Endometrial microvascular endothelial cells (primary cell): Measurements from ENCODE around the gene SUMO3. TPM values are rescaled to one million over a fixed set of nuclear protein-coding genes. Genes with fewer than 3 reads are reported as not detected.
"Not testable (repeated sequence)": the region's sequence is repeated elsewhere in the genome, so short reads cannot be mapped to it uniquely, and the experiment has no call there.

ENCODE experiments used
- in situ Hi-C: cut with HindIII; loops from 2 replicates; pipeline ENCODE4 v1.10.0; 2017; ENCODE audit warnings: low sequenced_read_pairs, low pct_unique_long_range_greater_than_20kb; ENCODE audit errors: inconsistent ontology term
- total RNA-seq: library from RNA; depleted of rRNA; stranded (reverse); fragments of >200 nt; gene quantifications from one replicate; pipeline ENCODE4 v1.2.3, GENCODE V29; 2015; ENCODE audit errors: inconsistent ontology term

SUMO3 gene
- total RNA-seq, 1 donor from 2014 or later, result 82.4 TPM

DNA sequence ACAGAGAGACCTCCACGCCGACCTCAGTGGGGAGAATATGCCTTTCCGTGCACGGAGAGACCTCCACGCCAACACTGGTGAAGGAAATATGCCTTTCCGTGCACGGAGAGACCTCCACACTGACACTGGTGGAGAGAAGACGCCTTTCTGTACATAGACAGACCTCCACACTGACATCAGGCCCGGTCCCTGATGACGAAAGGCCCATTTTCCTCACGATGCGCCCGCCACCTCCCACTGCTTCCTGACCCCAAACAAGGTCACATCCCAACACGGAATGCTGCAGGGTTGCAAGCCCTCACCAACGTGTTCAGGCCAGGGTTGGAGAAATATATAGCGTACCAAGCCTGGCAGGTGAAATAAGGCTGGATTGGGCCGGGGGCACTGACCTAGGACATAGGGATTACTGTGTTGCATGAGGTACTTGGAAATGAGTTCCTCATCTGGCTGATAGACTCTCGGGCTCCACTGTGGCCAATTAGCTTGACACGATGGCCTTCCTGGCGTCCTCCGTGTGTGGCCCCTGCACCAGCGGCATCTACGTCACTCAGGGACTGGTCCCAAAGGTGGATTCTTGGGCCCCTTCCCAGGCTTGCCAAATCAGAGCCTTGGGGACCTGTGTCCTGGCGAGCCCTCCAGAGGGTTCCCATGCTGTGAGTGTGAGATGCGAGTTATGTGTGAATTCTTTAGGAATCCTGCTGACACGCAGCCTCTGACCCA lies 16.5 kb upstream of the SUMO3 start:
- in situ Hi-C loops, result no loop called here

- in situ Hi-C loops, result no loop called here
These were observed 15.8 kb upstream of the SUMO3 start for GRCh38 chr21:44833663-44834062.

- in situ Hi-C loops, result not testable (repeated sequence)
These were observed 14.8 kb upstream of the SUMO3 start for GRCh38 chr21:44832516-44833255.

DNA sequence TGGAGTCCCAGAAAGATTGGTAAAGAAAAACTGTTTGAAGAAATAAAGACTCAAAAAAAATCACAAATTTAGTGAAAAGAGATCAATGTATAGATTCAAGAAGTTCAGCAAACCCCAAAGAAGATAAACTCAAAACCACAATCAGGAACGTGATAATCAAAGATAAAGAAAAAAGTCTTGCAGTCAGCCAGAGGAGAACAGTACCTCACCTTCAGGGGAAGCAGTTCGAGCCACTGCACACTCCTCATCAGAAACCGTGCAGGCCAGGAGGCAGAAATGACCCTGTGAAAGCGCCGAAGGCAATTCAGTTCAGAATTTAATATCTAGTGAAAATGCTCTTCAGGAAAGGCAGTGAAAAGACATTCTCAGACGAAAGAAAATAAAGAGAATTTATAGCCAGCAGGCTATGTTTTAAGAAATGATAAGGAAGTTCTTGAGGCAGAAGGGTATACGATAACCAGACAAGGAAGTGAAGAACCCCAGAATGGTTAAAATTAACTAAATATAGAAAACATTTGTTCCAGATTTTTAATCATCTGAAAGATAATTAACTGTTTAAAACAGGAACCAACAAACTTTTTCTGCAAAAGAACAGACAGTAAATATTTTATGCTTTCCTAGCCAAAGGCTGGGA lies 13.5 kb upstream of the SUMO3 start:
- in situ Hi-C loops, result no loop called here

- in situ Hi-C loops, result no loop called here
These were observed 11.7 kb upstream of the SUMO3 start for GRCh38 chr21:44829507-44830092.

GRCh38 chr21:44828362-44829056 lies 10.6 kb upstream of the SUMO3 start:
- in situ Hi-C loops, result no loop called here

DNA sequence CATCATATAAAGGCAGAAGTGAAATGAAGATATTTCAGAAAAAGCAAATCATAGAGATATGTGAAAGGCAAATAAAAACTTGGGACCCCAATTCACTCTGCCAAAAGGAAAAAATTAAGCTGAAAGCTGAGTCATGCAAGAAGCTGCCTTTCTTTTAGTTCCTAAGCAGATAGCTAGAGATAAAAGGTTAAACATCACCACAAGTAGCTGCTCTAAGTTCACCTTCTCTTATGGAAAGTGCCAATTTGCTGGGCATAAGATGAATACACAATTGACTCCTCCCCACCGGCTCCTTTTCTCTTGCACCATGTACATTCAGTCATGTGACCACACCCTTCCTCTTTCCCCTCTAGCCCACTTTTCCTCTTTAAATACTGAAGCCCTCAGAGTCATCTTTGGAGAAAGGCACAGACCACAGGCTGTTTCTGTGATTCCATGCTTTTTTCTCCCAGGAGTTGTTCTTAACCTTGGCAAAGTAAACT lies 5.4 kb upstream of the SUMO3 start:
- in situ Hi-C loops, result no loop called here

DNA sequence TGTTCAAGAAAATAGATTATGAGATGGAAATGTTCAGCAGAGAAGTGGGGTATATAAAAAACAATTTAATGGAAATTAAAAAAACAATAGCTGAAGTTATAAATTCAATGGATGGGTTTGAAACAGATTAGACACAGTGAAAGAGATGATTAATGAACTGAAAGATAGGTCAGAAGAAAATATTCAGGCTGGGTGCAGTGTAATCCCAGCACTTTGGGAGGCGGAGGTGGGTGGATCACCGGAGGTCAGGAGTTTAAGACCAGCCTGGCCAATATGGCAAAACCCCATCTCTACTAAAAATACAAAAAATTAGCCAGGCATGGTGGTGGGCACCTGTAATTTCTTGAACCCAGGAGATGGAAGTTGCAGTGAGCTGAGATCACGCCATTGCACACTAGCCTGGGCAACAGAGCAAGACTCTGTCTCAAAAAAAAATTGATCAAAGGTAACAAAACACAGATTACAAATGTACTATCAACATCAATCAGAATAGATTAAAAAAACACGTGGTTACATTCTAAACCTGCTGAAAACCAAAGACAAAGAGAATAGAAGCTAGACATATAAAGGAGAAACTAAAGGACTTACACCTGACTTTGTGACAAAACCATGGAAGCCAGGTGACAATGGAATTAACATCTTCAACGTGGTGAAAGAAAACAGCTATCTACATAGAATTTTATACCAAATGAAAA lies 4.8 kb upstream of the SUMO3 start:
- in situ Hi-C loops, result no loop called here

GRCh38 chr21:44820851-44821250 lies 3.0 kb upstream of the SUMO3 start:
- in situ Hi-C loops, result no loop called here

- in situ Hi-C loops, result no loop called here
These were observed 1.7 kb upstream of the SUMO3 start for GRCh38 chr21:44819283-44820243.

GRCh38 chr21:44818640-44819011 lies 764 bp upstream of the SUMO3 start:
- in situ Hi-C loops, result no loop called here

DNA sequence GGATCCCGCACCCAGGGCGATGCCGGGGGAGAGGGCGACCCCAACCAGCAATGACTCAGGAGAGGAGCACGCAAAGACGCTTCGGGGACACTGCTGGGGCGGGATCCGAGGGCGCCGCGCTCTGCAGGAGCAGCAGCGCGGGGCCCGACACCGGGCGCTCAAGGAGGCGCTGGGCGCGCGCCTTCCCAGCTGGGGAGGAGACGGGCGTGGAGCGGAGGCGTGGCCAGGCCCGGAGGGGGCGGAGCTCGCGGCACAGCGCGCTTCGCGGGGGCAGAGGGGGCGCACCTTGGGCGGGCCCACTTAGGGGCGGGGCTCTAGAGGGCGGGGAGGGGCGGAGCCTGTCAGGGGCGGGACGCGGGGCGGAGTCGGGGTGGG lies 369 bp downstream of the SUMO3 start:
- in situ Hi-C loops, result no loop called here

- in situ Hi-C loops, result no loop called here
These were observed 929 bp downstream of the SUMO3 start for GRCh38 chr21:44816761-44817505.

- in situ Hi-C loops, result no loop called here
These were observed 1.8 kb downstream of the SUMO3 start for GRCh38 chr21:44815852-44816628.

- in situ Hi-C loops, result no loop called here
These were observed 2.6 kb downstream of the SUMO3 start for GRCh38 chr21:44815225-44815624.

- in situ Hi-C loops, result no loop called here
These were observed 3.3 kb downstream of the SUMO3 start for GRCh38 chr21:44814498-44815023.
